Brain pericyte (primary cell): Measurements from ENCODE around the gene SH3BP2.

Experiments used
- DNase-seq: peaks from one replicate; pipeline ENCODE4 v3.0.0-alpha.2; 2012; ENCODE audit warnings: low read depth, low spot score

SH3BP2 gene

GRCh38 chr4:2792711-2793585 lies at the start of gene SH3BP2:
TSS of gene SH3BP2 (plus strand) at chr4:2793085. CDS start at chr4:2820618, 27,533 bp downstream.
- DNase-seq, result no peak

GRCh38 chr4:2743518-2744445 lies 49.1 kb upstream of the SH3BP2 start:
- no peak for DNase-seq

GRCh38 chr4:2744576-2745270 lies 48.2 kb upstream of the SH3BP2 start:
- DNase-seq, result no peak

GRCh38 chr4:2745516-2745915 lies 47.4 kb upstream of the SH3BP2 start:
- DNase-seq, result no peak

- no peak for DNase-seq
Measured at GRCh38 chr4:2745981-2746806, 46.7 kb upstream of the SH3BP2 start.

GRCh38 chr4:2746891-2747695 lies 45.8 kb upstream of the SH3BP2 start:
- DNase-seq, result no peak

GRCh38 chr4:2750719-2751605 lies 41.9 kb upstream of the SH3BP2 start:
- DNase-seq, result no peak

GRCh38 chr4:2753436-2753835 lies 39.4 kb upstream of the SH3BP2 start:
- no peak for DNase-seq

GRCh38 chr4:2754848-2755819 lies 37.8 kb upstream of the SH3BP2 start:
- DNase-seq, result no peak

- DNase-seq, result no peak
Measured at GRCh38 chr4:2755821-2756690, 36.8 kb upstream of the SH3BP2 start, which contains the start of gene TNIP2. TSS of gene TNIP2 (minus strand) at chr4:2756336. CDS start at chr4:2756289, 47 bp downstream.

GRCh38 chr4:2756691-2757350 lies 36.1 kb upstream of the SH3BP2 start:
- no peak for DNase-seq

- no peak for DNase-seq
Measured at GRCh38 chr4:2757426-2757825, 35.5 kb upstream of the SH3BP2 start.

GRCh38 chr4:2761035-2761923 lies 31.6 kb upstream of the SH3BP2 start:
- no peak for DNase-seq

GRCh38 chr4:2762048-2762447 lies 30.8 kb upstream of the SH3BP2 start:
- DNase-seq, result no peak
